Stimulated activated CD4-positive, alpha-beta T cell treated with anti-CD3 and anti-CD28 coated beads, Interleukin-15, amount 100 ng/mL, for 1 hour (primary cell): ENCODE results near the gene SALL3.

Source experiments
- DNase-seq, 2 donors: peaks; one replicate each; pipeline ENCODE4 v3.0.0-alpha.2; 2020; ENCODE audit warnings: low read depth in 1 of 2, low spot score in 1 of 2

Gene SALL3

DNA sequence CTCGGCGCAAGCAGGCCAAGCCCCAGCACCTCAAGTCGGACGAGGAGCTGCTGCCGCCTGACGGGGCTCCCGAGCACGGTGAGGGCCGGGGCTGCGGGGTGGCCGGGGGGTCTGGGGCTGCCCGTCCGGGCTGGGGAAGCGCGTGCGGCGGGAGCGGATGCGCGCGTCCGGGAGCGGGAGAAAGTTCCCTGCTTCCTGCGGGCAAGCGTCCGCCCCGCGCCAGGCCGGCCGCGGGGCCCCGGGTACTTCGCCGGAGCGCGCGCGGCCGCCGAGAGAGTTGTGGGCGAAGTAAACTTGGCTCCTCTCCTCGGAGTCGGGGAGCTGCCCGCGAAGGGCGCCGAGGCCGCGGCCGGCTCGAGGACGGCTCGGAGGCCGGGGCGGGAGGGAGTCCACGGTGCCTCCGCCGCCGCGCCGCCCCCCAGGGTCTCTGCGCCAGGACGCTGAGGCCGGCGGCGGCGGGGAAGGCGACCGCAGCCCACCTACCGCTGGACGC lies 707 bp downstream of the SALL3 start:
- no peak for DNase-seq

DNA sequence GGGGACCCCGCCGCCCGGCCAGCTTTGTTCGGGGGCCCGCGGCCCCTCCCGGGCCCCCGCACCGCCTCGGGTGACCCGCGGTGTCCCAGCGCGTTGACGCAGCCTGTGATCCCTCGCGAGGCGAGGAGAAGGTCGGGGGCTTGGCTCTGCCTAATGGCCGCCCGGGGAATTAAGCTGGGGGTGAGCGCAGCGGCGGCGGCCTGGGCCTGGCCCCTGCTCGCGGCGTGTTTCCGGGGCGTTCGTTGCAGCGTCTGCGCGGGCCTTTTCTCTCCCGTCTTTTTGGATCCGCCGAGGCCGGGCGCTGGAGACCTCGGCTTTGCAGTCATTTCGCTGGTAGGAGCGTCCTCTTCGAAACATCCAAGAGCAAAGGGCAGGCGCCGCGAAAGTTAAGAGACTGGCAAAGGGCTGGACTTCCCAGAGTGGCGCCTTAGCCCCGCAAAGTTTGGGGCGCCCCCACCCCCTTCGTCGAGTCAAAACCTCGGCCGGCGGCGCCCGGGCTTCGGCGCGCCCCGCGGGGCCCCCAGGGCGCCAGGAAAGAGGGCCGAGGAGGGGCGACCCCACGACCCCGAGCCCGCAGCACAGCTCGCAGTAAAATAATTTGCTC lies 1.3 kb downstream of the SALL3 start:
- DNase-seq = no peak

DNA sequence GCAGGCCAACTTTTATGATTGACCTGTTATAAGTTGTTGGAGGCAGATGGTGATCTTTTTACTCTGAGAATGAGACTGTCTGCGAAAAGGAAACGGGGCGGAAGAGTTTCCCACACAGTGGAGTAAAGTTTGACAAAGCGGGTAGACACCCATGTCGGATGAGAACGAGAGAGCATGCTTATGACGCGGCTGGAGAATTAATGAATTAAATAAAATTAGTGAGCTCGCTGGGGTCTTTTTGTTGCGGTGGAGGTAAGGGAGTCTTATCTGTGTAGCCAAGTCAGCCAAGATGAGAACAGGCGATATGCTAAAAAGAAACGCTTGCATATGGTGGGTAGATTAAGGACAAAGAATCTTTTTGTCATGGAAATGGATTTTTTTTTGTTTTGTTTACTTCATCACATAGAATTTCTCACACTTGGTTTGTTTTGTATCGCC lies 1.8 kb downstream of the SALL3 start:
- no peak for DNase-seq

DNA sequence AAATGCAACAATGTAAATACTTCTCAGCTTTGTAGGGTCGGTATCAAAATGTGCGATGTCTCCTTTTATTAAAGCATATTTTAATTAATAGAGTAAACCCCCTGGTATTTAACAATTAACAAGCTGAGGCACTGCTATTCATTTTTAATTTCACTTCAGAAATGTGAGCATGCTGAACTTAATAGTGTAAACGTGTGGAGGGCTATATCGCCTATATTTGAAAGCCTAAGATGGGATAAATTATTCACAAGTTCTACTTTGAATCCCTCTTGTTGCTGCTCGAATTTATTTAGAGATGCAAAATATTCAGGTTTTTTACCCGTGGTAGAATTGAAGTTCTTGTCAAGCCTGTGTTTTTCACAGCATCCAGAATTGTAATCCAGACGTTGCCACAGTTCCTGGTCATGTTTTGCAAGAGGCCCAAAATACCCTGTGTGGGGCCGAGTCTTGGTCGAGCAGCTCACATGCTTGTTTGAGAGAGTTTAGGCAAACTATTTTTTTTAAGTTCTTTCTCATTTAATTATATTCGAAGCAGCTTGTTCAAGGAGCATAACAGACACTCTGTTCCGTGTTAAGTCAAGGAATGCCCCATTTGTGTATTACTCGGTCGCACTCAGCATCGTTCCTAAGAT lies 2.5 kb downstream of the SALL3 start:
- no peak for DNase-seq

DNA sequence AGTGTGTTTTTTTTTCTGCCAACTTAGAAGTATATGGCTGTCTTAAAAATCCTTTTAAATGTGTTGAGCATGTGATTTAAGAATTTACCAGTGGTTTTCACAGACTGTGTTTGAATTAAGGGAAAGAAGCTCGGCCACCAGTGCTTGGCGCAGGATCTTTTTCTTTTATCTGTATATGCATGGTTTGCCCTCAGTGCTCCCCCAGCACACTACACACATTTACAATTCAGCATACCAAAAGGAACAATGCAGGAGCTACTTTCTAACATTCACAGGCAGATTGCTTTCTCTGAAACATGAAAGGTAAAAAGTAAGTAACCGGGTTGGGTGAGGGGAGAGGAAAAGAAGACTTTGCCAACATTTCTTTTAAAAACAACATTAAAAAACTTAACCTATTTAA lies 3.9 kb downstream of the SALL3 start:
- no peak for DNase-seq

DNA sequence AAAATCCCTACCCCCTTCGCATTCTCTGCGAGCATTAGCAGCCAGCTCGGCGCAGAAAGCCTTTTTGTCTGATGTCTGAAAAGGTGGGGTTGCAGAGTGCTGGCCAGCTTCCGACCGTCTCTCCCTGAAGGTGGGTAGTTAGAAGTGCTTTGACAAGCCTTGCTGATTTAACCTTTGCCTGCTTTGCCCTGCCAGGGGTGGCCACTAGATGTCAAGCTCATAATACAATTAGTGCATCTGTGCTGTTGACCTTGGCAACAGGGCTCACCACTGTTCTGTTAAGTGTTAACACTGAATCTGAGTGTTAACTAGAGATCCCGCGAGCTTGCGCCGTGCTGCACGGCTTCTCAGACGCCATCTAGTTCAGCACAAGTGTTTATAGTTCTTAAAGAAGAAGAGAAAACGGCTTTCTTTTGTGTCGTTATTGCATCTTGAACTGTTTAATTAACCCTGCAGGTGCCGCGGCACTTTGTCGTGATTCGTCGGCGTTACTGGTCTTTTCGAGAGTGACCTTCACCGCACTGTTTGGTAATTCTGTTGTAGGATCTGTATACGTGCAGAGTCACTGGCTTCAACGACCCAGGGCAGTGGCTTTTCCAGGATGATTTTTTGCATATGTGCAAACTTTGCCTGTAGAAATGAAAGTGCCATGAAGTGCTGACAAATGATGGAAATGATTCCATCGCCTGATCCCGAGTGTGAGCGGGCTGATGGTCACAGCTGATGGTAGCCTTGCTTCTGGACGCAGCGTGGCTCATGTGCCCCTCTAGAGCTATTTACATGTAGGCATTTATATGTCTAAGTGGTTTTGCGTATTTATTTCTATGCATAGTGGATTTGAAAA lies 5.5 kb downstream of the SALL3 start:
- no peak for DNase-seq

DNA sequence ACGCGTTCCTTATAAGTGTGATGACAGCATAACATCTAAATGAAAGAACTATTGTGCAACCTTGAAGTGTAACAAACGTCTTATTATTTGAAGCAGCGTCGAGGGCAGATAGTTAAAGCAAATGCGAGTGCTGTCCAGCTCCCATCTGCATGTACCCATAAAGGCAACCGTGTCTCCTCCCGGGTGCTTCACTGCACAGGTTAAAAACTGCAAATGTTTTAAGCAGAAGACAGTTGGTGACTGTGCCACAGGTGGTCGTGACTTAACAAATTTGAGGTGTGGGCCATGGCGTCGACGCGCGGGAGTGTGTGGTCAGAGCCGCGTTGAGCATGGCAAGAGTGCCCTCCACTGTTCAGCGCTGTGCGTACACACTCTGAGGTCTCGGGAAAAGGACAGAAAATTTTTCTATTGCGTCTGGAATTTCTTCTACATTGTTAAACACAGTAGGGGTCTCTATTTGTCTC lies 6.4 kb downstream of the SALL3 start:
- DNase-seq = no peak

DNA sequence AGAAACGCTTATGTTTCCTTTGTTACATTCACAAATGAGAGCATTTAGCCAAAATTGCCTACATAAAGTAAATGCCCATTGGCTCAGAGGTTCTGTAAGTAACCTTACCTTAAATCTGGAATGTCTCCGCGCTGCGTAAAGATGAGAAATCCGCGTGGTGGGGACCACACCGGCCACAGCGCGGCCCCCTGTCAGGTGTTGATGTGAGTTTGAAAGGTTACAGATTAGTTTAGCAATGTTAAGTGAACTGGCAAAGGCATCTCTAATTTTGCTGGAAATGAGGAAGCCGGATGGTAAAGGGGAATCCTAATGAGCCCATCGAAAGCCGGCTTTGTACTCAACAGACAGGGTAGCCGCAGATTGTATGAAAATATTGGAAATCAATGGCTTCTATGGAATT lies 11.8 kb downstream of the SALL3 start:
- DNase-seq = no peak

DNA sequence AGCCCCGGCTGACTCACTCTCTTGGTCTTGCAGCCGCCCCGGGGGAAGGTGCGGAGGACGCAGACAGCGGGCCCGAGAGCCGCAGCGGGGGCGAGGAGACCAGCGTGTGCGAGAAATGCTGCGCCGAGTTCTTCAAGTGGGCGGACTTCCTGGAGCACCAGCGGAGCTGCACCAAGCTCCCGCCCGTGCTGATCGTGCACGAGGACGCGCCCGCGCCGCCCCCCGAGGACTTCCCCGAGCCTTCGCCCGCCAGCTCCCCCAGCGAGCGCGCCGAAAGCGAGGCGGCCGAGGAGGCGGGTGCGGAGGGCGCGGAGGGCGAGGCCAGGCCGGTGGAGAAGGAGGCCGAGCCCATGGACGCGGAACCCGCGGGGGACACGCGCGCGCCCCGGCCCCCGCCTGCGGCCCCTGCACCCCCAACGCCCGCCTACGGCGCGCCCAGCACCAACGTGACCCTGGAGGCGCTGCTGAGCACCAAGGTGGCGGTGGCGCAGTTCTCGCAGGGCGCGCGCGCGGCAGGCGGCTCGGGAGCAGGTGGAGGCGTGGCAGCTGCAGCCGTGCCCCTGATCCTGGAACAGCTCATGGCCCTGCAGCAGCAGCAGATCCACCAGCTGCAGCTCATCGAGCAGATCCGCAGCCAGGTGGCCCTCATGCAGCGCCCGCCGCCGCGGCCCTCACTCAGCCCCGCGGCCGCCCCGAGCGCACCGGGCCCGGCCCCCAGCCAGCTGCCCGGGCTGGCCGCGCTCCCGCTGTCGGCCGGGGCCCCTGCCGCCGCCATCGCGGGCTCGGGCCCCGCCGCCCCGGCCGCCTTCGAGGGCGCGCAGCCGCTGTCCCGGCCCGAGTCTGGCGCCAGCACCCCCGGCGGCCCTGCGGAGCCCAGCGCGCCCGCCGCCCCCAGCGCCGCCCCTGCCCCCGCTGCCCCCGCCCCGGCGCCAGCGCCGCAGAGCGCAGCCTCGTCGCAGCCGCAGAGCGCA lies 12.7 kb downstream of the SALL3 start:
- DNase-seq = no peak

DNA sequence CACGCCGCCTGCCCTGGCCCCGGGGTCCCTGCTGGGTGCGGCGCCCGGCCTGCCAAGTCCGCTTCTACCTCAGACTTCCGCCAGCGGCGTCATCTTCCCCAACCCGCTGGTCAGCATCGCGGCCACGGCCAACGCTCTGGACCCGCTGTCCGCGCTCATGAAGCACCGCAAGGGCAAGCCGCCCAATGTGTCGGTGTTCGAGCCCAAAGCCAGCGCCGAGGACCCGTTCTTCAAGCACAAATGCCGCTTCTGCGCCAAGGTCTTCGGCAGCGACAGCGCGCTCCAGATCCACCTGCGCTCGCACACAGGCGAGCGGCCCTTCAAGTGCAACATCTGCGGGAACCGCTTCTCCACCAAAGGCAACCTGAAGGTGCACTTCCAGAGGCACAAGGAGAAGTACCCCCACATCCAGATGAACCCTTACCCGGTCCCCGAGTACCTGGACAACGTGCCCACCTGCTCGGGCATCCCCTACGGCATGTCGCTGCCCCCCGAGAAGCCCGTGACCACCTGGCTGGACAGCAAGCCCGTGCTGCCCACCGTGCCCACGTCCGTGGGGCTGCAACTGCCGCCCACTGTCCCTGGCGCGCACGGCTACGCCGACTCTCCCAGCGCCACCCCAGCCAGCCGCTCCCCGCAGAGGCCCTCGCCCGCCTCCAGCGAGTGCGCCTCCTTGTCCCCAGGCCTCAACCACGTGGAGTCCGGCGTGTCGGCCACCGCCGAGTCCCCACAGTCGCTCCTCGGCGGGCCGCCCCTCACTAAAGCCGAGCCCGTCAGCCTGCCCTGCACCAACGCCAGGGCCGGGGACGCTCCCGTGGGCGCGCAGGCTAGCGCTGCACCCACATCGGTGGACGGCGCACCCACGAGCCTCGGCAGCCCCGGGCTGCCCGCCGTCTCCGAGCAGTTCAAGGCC lies 13.7 kb downstream of the SALL3 start:
- DNase-seq = no peak

DNA sequence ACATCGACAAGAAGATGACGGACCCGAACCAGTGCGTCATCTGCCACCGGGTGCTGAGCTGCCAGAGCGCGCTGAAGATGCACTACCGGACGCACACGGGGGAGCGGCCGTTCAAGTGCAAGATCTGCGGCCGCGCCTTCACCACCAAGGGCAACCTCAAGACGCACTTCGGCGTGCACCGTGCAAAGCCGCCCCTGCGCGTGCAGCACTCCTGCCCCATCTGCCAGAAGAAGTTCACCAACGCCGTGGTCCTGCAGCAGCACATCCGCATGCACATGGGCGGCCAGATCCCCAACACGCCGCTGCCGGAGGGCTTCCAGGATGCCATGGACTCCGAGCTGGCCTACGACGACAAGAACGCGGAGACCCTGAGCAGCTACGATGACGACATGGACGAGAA lies 14.4 kb downstream of the SALL3 start:
- DNase-seq = no peak

DNA sequence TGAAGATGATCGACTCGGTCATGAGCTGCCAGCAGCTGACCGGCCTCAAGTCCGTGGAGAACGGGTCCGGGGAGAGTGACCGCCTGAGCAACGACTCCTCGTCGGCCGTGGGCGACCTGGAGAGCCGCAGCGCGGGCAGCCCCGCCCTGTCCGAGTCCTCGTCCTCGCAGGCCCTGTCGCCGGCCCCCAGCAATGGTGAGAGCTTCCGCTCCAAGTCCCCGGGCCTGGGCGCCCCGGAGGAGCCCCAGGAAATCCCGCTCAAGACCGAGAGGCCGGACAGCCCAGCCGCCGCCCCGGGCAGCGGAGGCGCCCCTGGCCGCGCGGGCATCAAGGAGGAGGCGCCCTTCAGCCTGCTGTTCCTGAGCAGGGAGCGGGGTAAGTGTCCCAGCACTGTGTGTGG lies 14.9 kb downstream of the SALL3 start:
- DNase-seq = no peak

DNA sequence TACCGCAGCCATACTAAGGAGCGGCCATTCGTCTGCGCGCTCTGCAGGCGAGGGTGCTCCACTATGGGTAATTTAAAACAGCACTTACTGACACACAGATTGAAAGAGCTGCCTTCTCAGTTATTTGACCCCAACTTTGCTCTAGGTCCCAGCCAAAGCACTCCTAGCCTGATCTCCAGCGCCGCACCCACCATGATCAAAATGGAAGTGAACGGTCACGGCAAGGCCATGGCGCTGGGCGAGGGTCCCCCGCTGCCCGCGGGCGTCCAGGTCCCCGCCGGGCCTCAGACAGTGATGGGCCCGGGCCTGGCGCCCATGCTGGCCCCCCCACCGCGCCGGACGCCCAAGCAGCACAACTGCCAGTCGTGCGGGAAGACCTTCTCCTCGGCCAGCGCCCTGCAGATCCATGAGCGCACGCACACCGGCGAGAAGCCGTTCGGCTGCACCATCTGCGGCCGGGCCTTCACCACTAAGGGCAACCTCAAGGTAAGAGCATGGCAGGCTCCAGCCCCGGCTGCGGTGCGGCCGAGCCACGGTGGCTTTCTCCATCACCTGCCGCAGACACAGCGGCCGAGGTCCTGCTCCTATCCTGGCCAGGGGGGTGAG lies 15.5 kb downstream of the SALL3 start:
- no peak for DNase-seq

DNA sequence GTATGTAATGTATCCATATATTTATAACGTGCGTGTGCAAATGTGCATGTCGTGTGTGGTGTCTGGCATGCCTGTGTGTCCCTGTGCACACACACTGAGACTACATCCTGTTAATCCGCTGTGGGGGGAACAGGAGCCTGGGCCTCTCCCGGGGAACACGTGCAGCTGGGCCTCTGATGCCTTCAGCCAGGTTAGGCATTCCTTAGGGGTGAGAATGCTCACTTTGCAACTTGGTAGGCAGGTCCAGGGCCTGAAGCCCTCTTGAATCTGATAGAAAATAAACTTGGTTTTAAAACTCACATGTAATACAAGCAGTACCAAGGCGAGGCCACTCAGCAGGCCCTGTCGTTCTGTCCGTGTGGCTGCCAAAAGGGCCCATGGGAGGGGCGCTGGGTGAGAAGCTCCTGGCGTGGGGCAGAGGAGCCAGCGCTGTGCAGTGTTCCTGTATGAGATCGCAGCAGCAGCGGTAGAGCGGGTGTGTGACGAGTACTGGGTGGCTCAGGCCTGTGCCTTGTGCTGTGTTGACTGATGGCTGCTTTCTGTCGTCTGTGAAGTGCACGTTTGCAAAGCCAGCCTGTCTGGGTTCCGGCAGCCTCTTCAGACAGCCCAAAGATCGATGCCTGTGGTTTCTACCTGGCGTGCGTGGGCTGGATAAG lies 16.2 kb downstream of the SALL3 start:
- no peak for DNase-seq

DNA sequence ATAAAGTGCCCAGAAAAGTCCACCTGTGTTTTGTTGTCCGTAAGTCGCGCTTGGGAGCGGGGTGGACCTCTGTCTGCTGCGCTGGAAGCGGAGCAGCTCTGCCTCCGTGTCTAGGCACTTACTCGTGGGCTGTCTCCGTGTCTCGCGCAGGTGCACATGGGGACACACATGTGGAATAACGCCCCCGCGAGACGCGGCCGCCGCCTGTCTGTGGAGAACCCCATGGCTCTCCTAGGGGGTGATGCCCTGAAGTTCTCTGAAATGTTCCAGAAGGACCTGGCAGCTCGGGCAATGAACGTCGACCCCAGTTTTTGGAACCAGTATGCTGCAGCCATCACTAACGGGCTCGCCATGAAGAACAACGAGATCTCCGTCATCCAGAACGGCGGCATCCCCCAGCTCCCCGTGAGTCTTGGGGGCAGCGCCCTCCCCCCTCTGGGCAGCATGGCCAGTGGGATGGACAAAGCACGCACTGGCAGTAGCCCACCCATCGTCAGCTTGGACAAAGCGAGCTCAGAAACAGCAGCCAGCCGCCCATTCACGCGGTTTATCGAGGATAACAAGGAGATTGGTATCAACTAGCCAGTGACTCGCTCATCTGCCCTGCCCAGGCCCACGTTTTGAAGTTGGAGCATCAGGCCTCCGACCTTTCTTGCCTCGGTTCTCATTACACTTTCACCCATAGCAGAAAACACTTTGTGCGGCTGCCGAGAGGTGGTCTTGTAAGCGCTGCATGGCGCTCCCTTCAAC lies 17.3 kb downstream of the SALL3 start:
- no peak for DNase-seq

DNA sequence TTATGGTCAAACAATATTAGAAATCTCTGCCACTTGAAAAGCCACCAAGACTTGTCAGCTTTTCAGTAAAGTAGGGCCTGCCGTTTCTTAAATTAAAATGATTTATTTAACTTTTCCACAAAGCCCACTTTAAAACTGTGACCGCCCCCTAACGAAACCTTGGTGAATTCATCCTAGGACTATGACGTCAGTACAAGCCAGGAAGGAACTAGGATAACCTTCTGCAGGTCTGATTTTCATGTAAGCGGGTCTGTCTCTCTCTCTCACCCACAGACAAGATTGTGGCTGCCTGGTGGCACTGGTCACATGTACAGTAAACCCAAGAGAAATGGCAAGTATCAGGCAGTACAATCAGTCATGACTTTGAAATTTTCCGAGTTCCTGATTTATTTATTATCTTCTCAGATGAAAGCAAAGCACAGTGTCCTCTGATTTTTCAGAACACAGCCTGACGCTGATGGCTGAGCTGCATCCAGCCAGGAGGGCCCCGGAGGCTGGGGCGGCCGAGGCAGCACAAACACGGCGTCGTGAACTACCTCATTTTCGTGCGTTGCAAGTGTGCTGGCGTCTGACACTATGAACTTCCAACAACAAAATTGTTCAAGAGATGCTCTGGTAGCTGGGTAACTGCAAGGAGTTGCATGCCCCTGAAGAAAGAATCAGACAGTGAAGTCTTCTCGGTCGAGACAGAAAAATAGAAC lies 18.9 kb downstream of the SALL3 start:
- DNase-seq = no peak

DNA sequence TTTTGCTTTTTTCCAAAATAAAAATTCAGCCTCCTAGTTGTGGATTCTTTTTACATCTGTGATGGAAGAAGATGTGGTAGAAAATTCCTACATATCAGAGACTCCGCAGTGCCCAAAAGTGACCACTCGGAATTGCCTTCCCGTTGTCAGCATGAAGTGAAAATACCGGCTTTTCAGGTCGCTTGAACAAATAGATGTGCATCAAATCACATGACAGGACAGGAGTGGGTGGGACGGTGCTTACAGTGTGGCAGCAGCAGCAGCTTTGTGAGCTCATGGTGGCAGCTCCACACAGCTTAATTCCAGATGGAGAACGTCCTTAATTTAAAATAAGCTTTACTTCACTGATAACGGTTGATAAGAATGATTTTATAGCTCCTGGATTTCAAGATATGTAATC lies 20.3 kb downstream of the SALL3 start:
- no peak for DNase-seq

DNA sequence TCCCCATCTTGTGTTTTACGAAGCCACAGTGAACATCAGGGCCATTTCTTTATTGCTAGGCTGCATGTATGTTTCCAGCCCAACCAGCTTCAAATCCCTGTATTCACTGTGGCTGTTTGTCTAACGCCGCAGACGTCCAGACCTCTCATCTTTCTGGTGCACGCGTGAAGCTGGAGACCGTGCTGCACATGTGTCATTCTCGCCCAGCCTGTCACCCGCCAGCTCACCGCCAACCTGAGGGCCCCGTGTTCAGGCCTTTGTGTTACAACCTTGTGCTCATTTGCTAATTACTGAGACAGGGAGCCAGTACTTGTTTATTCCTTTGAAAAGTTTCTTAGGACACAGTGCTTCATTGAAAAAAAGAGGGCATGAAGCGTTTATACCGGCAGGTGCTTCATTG lies 21.4 kb downstream of the SALL3 start:
- DNase-seq = no peak
